ENCODE measurements around the gene NKD2. TPM values are rescaled to one million over a fixed set of nuclear protein-coding genes. Genes with fewer than 3 reads are reported as not detected.

Gene NKD2
- total and polyA plus RNA-seq, 2 of the 4 experiments (the other 2 are of a cell fraction): not detected

GRCh38 chr5:1050423-1051365, 42.1 kb downstream of the NKD2 start:
- no peak overlapping the region for H3K4me3 ChIP-seq (ENCODE audit: insufficient read depth, low read depth, low read length)
- no peak for TF ChIP-seq MAZ (IDR thresholded peaks at IDR 0.05; ENCODE audit: borderline replicate concordance, low read depth, low read length)
- no peak for TF ChIP-seq NFE2L2 (IDR thresholded peaks at IDR 0.05; ENCODE audit: low read depth, low read length)
- no peak for TF ChIP-seq BHLHE40 (IDR thresholded peaks at IDR 0.05; ENCODE audit: low read depth, low read length)
- no peak for TF ChIP-seq RFX5 (IDR thresholded peaks at IDR 0.05; ENCODE audit: low read depth, low read length)
- TF ChIP-seq SMC3 (IDR thresholded peaks at IDR 0.05; ENCODE audit: low read depth, low read length): no peak
- no peak for TF ChIP-seq CEBPB (IDR thresholded peaks at IDR 0.05; ENCODE audit: low read depth, low read length)
- no peak overlapping the region for H2AFZ ChIP-seq (replicated peaks; ENCODE audit: low read length, poor library complexity)
- H3K27ac ChIP-seq (ENCODE audit: insufficient read depth, low read length): no peak overlapping the region
- H3K18ac ChIP-seq (ENCODE audit: low read depth, low read length): no peak overlapping the region
- H3K56ac ChIP-seq (ENCODE audit: extremely low read depth, insufficient read depth, low read length): no peak overlapping the region
- H3K36me3 ChIP-seq (ENCODE audit: control insufficient read depth, insufficient read depth, low read length): peaks cover 17% of the 10 kb centered on the region
- WGBS, 2 experiments (ENCODE audit: extremely low coverage in 2 of 2, insufficient read length in 1 of 2): 94% methylated on average over 6 of the region's 29 CpGs; no CpG with 5 or more reads in 1 of the 2 experiments
- POLR2A ChIA-PET (ENCODE audit: unreplicated experiment): no interaction called here
- H2BK15ac ChIP-seq (ENCODE audit: low read depth, low read length): no peak overlapping the region
- H4K8ac ChIP-seq (ENCODE audit: low read depth in 2 of 2, low read length in 2 of 2): no peak overlapping the region
- CTCF ChIA-PET: no interaction called here
- no peak overlapping the region for H2AK5ac ChIP-seq (ENCODE audit: low read depth, low read length)
- BruUV-seq (replicated peaks): no TSS peak
- DNase-seq (no peak), ATAC-seq (ENCODE audit: low read depth) (no peak)
- no peak overlapping the region for H4K5ac ChIP-seq (ENCODE audit: low read depth, low read length)
- no peak overlapping the region for H2BK120ac ChIP-seq (ENCODE audit: low read depth, low read length)
- no peaks in the 10 kb centered on the region for H4K20me1 ChIP-seq (ENCODE audit: insufficient read depth, low read length)
- no peak overlapping the region for H3K23ac ChIP-seq (ENCODE audit: low read depth, low read length)
- H3K27me3 ChIP-seq (ENCODE audit: control insufficient read depth, insufficient read depth, low read length): no peaks in the 10 kb centered on the region
- intact Hi-C loops (cut with micrococcal nuclease) (no loop called here), in situ Hi-C loops (cut with MboI; ENCODE audit: low sequenced_read_pairs) (no loop called here), dilution Hi-C loops (cut with HindIII; ENCODE audit: low sequenced_read_pairs, unreplicated experiment) (no loop called here)
- H4K91ac ChIP-seq (ENCODE audit: insufficient read depth, low read depth, low read length): no peak overlapping the region
- no peak overlapping the region for H3K9ac ChIP-seq (ENCODE audit: low read depth, low read length)
- H2BK5ac ChIP-seq (ENCODE audit: low read depth, low read length, poor library complexity, severe bottlenecking): no peak overlapping the region
- no peak overlapping the region for H2AK9ac ChIP-seq (replicated peaks; ENCODE audit: low read depth, low read length, poor library complexity)
- H3K4me1 ChIP-seq (ENCODE audit: control insufficient read depth, insufficient read depth, low read length): no peaks in the 10 kb centered on the region
- no peaks in the 10 kb centered on the region for H3K79me1 ChIP-seq (ENCODE audit: low read depth in 1 of 2, low read length in 2 of 2)
- H2BK20ac ChIP-seq (ENCODE audit: low read depth, low read length): no peak overlapping the region
- no peaks in the 10 kb centered on the region for H3K9me1 ChIP-seq (ENCODE audit: insufficient read depth, low read length)
- H3K14ac ChIP-seq (replicated peaks; ENCODE audit: low read depth, low read length): no peak overlapping the region
- no peak overlapping the region for H3K4me2 ChIP-seq (ENCODE audit: low read depth, low read length)
- no peak overlapping the region for H3K4ac ChIP-seq (ENCODE audit: low read depth, low read length)
- no peaks in the 10 kb centered on the region for H3K9me3 ChIP-seq (ENCODE audit: control insufficient read depth, insufficient read depth, low read length)

Data from IMR-90 (cell line).